ENCODE data around the gene CATSPERE. TPM values are rescaled to one million over a fixed set of nuclear protein-coding genes. Genes with fewer than 3 reads are reported as not detected.

The CATSPERE gene
- total and polyA plus RNA-seq, 2 donors (not counting 3 experiments of a cell fraction or from before 2014, with no cell fraction given): 0.61 to 1.9 TPM

GRCh38 chr1:244664353-244664752 is 203.3 kb downstream of the CATSPERE start:
- Histone ChIP-seq H3K9ac (replicated peaks; ENCODE audit: extremely low read depth, insufficient read depth, low read length) (no peak overlapping the region), H3K4me1 (ENCODE audit: control insufficient read depth, extremely low read depth, insufficient read depth, low read length) (no peaks in the 10 kb centered on the region), H3K9me1 (replicated peaks; ENCODE audit: control insufficient read depth, extremely low read depth, insufficient read depth, low read length) (no peaks in the 10 kb centered on the region), H3K4me3 (replicated peaks in 1 of 3; ENCODE audit: insufficient read depth in 1 of 3, low read depth in 1 of 3, low read length in 3 of 3) (no peak overlapping the region), H3K27me3 (ENCODE audit: control insufficient read depth in 2 of 2, insufficient read depth in 2 of 2, low read length in 2 of 2) (no peaks in the 10 kb centered on the region), H3K36me3 (ENCODE audit: control insufficient read depth in 2 of 2, extremely low read depth in 1 of 2, insufficient read depth in 2 of 2, low read length in 2 of 2) (peaks cover 0 to 2% of the 10 kb centered on the region in 2 experiments), H4K20me1 (replicated peaks; ENCODE audit: control insufficient read depth, extremely low read depth, insufficient read depth, low read length) (peaks cover 5% of the 10 kb centered on the region), H2AFZ (ENCODE audit: low read depth, low read length) (no peak overlapping the region), H3K79me2 (ENCODE audit: control insufficient read depth, insufficient read depth, low read length) (peaks cover 70% of the 10 kb centered on the region), H3K27ac (ENCODE audit: insufficient read depth, low read depth, low read length) (no peak overlapping the region), H3K4me2 (ENCODE audit: insufficient read depth, low read length) (no peak overlapping the region), H3K9me3 (replicated peaks; ENCODE audit: control insufficient read depth, insufficient read depth, low read length) (no peaks in the 10 kb centered on the region)
- no peak for TF ChIP-seq MYC (IDR thresholded peaks at IDR 0.05; ENCODE audit: low read depth, low read length)
- TF ChIP-seq EZH2 (IDR thresholded peaks at IDR 0.05; ENCODE audit: borderline replicate concordance, low read depth, low read length, severe bottlenecking): no peak
- no peak for TF ChIP-seq POLR2A (IDR thresholded peaks at IDR 0.05; ENCODE audit: low read depth, low read length)
- no peak for TF ChIP-seq MAX (IDR thresholded peaks at IDR 0.05; ENCODE audit: insufficient read depth, insufficient read length)
- TF ChIP-seq GATA2 (IDR thresholded peaks at IDR 0.05; ENCODE audit: insufficient read depth, insufficient read length, low read depth, low read length): no peak
- no peak for TF ChIP-seq POLR2AphosphoS5 (IDR thresholded peaks at IDR 0.05; ENCODE audit: insufficient read depth, low read depth, low read length)
- TF ChIP-seq, protein P1, sequence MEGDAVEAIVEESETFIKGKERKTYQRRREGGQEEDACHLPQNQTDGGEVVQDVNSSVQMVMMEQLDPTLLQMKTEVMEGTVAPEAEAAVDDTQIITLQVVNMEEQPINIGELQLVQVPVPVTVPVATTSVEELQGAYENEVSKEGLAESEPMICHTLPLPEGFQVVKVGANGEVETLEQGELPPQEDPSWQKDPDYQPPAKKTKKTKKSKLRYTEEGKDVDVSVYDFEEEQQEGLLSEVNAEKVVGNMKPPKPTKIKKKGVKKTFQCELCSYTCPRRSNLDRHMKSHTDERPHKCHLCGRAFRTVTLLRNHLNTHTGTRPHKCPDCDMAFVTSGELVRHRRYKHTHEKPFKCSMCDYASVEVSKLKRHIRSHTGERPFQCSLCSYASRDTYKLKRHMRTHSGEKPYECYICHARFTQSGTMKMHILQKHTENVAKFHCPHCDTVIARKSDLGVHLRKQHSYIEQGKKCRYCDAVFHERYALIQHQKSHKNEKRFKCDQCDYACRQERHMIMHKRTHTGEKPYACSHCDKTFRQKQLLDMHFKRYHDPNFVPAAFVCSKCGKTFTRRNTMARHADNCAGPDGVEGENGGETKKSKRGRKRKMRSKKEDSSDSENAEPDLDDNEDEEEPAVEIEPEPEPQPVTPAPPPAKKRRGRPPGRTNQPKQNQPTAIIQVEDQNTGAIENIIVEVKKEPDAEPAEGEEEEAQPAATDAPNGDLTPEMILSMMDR (IDR thresholded peaks at IDR 0.05; ENCODE audit: extremely low read depth in 1 of 2, insufficient read depth in 1 of 2, low read depth in 1 of 2, low read length in 2 of 2): no peak
- no peak for TF ChIP-seq FOS (IDR thresholded peaks at IDR 0.05; ENCODE audit: borderline replicate concordance, insufficient read depth, low read length)
- TF ChIP-seq JUN (IDR thresholded peaks at IDR 0.05; ENCODE audit: borderline replicate concordance, insufficient read depth, insufficient read length, low read depth): no peak
- no TSS peak for BruUV-seq (replicated peaks)
- dilution Hi-C loops (cut with MboI; ENCODE audit: extremely low pct_ligation_motif_present, low sequenced_read_pairs) (no loop called here), intact Hi-C loops (cut with micrococcal nuclease) (no loop called here)
- CTCF ChIA-PET: no interaction called here
- FAIRE-seq (no peak), DNase-seq (ENCODE audit: low read depth, low spot score) (no peak)
- POLR2A ChIA-PET: no interaction called here

Data from endothelial cell of umbilical vein (primary cell).